Mononuclear cell (primary cell): ENCODE results near the gene SNORC. TPM values are rescaled to one million over a fixed set of nuclear protein-coding genes. Genes with fewer than 3 reads are reported as not detected.

Experiments
- total RNA-seq: library from RNA; depleted of rRNA; stranded (reverse); fragments of >200 nt; gene quantifications from one replicate; pipeline ENCODE4 v1.2.3, GENCODE V29; 2012

SNORC gene
- total RNA-seq, 1 donor: under 0.01 TPM

Other genes with a start within 250 kb of the SNORC start
- 0.42 TPM for gene EFHD1, start 236.7 kb upstream of the SNORC start, total RNA-seq
- gene GIGYF2, start 172.9 kb upstream of the SNORC start, total RNA-seq: 59.7 TPM
- not detected for gene KCNJ13, start 93.7 kb upstream of the SNORC start, total RNA-seq
- 0.21 TPM for gene NGEF, start 143.0 kb downstream of the SNORC start, total RNA-seq
- not detected for gene NEU2, start 162.4 kb downstream of the SNORC start, total RNA-seq
- 122 TPM for gene INPP5D, start 190.1 kb downstream of the SNORC start, total RNA-seq